Osteoblast (primary cell): ENCODE measurements around the gene TENM3. TPM values are rescaled to one million over a fixed set of nuclear protein-coding genes. Genes with fewer than 3 reads are reported as not detected.

Source experiments
- DNase-seq: peaks from one replicate; pipeline ENCODE4 v3.0.0; 2011; ENCODE audit warnings: low spot score, mixed read lengths; ENCODE audit not compliant: insufficient read length; ENCODE audit errors: missing footprints
- H2AFZ ChIP-seq: 2 replicates; pipeline ENCODE4 v1.6.0; 2011; ENCODE audit warnings: mild to moderate bottlenecking, low read length
- H3K27ac ChIP-seq: 2 replicates; pipeline ENCODE4 v1.5.1; 2011; ENCODE audit warnings: mild to moderate bottlenecking, low read depth, low read length, moderate library complexity
- H3K27me3 ChIP-seq: 2 replicates; pipeline ENCODE4 v1.6.0; 2012; ENCODE audit warnings: mild to moderate bottlenecking, control low read depth, inconsistent platforms, low read length, moderate library complexity; ENCODE audit not compliant: insufficient read depth
- H3K36me3 ChIP-seq: 2 replicates; pipeline ENCODE4 v1.5.1; 2011; ENCODE audit warnings: mild to moderate bottlenecking, low read length, control low read depth, moderate library complexity; ENCODE audit not compliant: insufficient read depth
- H3K4me1 ChIP-seq: 2 replicates; pipeline ENCODE4 v1.5.1; 2011; ENCODE audit warnings: mild to moderate bottlenecking, low read length, control low read depth, moderate library complexity; ENCODE audit not compliant: insufficient read depth
- H3K4me2 ChIP-seq: 2 replicates; pipeline ENCODE4 v1.6.0; 2011; ENCODE audit warnings: mild to moderate bottlenecking, low read length; ENCODE audit not compliant: insufficient read depth
- H3K4me3 ChIP-seq: fragments of 200-600 bp; sonication (generic); 3 replicates; pipeline ENCODE4 v1.5.1; 2012; ENCODE audit warnings: mild to moderate bottlenecking, low read length, inconsistent platforms; ENCODE audit not compliant: insufficient read depth
- H3K79me2 ChIP-seq: 2 replicates; pipeline ENCODE4 v1.6.0; 2012; ENCODE audit warnings: mild to moderate bottlenecking, low read length, control low read depth, inconsistent platforms; ENCODE audit not compliant: insufficient read depth
- H3K9me3 ChIP-seq: 2 replicates; pipeline ENCODE4 v1.5.1; 2011; ENCODE audit warnings: low read depth, low read length, control low read depth
- H4K20me1 ChIP-seq: 2 replicates; pipeline ENCODE4 v1.6.0; 2012; ENCODE audit warnings: mild to moderate bottlenecking, low read length, control low read depth; ENCODE audit not compliant: insufficient read depth
- CTCF ChIP-seq: IDR thresholded peaks from 2 replicates; pipeline ENCODE4 v1.5.1; 2011; ENCODE audit warnings: mild to moderate bottlenecking, low read depth, low read length, moderate library complexity; ENCODE audit errors: extremely low read depth
- total RNA-seq: library from RNA; depleted of rRNA; stranded (reverse); fragments of >200 nt; gene quantifications from 2 replicates; pipeline ENCODE4 v1.2.3, GENCODE V29; 2012

The TENM3 gene
- total RNA-seq, 1 donor: 59.0 TPM

- Histone ChIP-seq H3K4me2 (no peak overlapping the region), H3K4me1 (peaks cover 2% of the 10 kb centered on the region), H3K9me3 (no peaks in the 10 kb centered on the region), H3K27ac (no peak overlapping the region), H3K36me3 (no peaks in the 10 kb centered on the region), H3K79me2 (no peaks in the 10 kb centered on the region), H4K20me1 (no peaks in the 10 kb centered on the region), H3K27me3 (no peaks in the 10 kb centered on the region), H3K4me3 (no peak overlapping the region), H2AFZ (no peak overlapping the region)
- DNase-seq: no peak
- TF ChIP-seq CTCF: no peak
Observed at GRCh38 chr4:182225257-182225852, 17.8 kb upstream of the TENM3 start.

- Histone ChIP-seq H2AFZ (no peak overlapping the region), H3K4me2 (no peak overlapping the region), H3K4me1 (peaks cover 15% of the 10 kb centered on the region), H3K9me3 (no peaks in the 10 kb centered on the region), H3K36me3 (no peaks in the 10 kb centered on the region), H3K79me2 (no peaks in the 10 kb centered on the region), H4K20me1 (no peaks in the 10 kb centered on the region), H3K4me3 (no peak overlapping the region), H3K27me3 (no peaks in the 10 kb centered on the region), H3K27ac (no peak overlapping the region)
- no peak for DNase-seq
- TF ChIP-seq CTCF: no peak
Observed at GRCh38 chr4:182227611-182228010, 15.6 kb upstream of the TENM3 start.

- no peak for DNase-seq
- Histone ChIP-seq H3K27ac (no peak overlapping the region), H4K20me1 (no peaks in the 10 kb centered on the region), H3K79me2 (no peaks in the 10 kb centered on the region), H3K4me2 (no peak overlapping the region), H2AFZ (no peak overlapping the region), H3K36me3 (no peaks in the 10 kb centered on the region), H3K9me3 (no peaks in the 10 kb centered on the region), H3K4me1 (peaks cover 15% of the 10 kb centered on the region), H3K27me3 (no peaks in the 10 kb centered on the region), H3K4me3 (no peak overlapping the region)
- no peak for TF ChIP-seq CTCF
Observed at GRCh38 chr4:182228991-182229577, 14.1 kb upstream of the TENM3 start.

GRCh38 chr4:182230256-182230655 lies 12.9 kb upstream of the TENM3 start:
- H2AFZ ChIP-seq: no peak overlapping the region

More at GRCh38 chr4:182230256-182230655, 12.9 kb upstream of the TENM3 start:
- H3K27me3 ChIP-seq: no peaks in the 10 kb centered on the region
- no peak for TF ChIP-seq CTCF
- H3K4me2 ChIP-seq: no peak overlapping the region
- H3K4me1 ChIP-seq: peaks cover 15% of the 10 kb centered on the region
- H3K27ac ChIP-seq: no peak overlapping the region
- H3K4me3 ChIP-seq: no peak overlapping the region
- no peaks in the 10 kb centered on the region for H3K79me2 ChIP-seq
- H4K20me1 ChIP-seq: no peaks in the 10 kb centered on the region
- no peaks in the 10 kb centered on the region for H3K36me3 ChIP-seq
- no peaks in the 10 kb centered on the region for H3K9me3 ChIP-seq
- no peak for DNase-seq
